SK-N-MC (cell line): ENCODE data around the gene SULF2.

Experiments
- EZH2 ChIP-seq: fragments of 200-600 bp; sonication (generic); IDR thresholded peaks from one replicate; pipeline ENCODE4 v1.6.1; 2017; ENCODE audit warnings: antibody characterized with exemption
- POLR2AphosphoS5 ChIP-seq: IDR thresholded peaks from 2 replicates; pipeline ENCODE4 v1.6.1; 2012; ENCODE audit warnings: mild to moderate bottlenecking, low read depth, low read length, borderline replicate concordance

DNA sequence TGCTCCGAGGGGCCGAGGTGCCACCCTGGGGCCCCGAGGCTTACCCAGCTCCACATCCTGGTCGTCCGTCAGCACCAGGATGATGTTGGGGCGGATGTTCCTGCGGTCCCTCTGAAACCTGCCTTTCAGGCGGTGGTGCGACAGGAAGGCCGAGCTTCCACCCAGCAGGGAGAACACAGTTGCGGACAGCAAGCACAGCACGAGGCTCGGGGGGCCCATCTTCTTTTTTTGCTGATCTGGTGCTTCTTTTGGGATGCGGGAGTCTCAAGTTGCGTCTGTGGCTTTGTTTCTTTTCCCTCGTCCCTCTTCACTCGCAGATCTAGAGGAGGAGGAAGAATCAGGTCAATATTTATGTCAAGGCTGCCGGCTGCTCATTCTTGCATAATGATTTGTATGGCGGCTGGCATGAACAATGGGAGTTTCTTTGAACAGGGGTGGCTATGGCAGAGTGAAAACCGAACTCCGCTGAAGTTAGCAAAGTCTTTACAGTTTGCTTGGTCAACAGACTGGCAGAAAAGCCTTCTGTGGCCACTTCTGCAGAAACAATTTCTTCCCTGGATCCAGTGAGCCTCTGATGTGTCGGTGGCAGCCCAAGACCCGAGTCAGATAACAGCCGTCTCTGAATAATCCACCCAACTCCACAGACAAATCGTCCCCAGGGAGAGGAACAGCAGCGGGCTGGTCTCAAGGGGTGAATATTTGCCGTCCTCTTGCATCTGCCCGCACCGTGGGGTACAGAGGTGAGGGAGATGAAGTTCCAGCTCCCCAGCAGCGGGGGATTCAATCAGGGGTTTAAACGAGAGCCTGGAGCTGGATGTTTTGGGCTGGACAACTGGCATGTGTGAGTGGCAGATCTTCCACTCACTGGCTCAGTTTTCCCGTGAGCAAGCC lies 27.9 kb downstream of the SULF2 start:
- TF ChIP-seq EZH2 = no peak
- no peak for TF ChIP-seq POLR2AphosphoS5
